SU-DHL-6 (cell line): ENCODE results near the gene PC.

Experiments
- EZH2phosphoT487 ChIP-seq: fragments of 200-600 bp; sonication (generic), shearing (Covaris generic); conservative IDR thresholded peaks from 2 replicates; pipeline ENCODE4 v1.6.1; 2018; ENCODE audit warnings: mild to moderate bottlenecking, antibody characterized with exemption, low read length, moderate library complexity, mixed read lengths
- TF ChIP-seq, protein P1 (sequence below): fragments of 200-600 bp; sonication (generic); IDR thresholded peaks from one replicate; pipeline ENCODE4 v1.5.1; 2017; ENCODE audit warnings: antibody characterized with exemption, mild to moderate bottlenecking, low read length, moderate library complexity; ENCODE audit not compliant: insufficient read depth, poor library complexity, severe bottlenecking

DNA sequence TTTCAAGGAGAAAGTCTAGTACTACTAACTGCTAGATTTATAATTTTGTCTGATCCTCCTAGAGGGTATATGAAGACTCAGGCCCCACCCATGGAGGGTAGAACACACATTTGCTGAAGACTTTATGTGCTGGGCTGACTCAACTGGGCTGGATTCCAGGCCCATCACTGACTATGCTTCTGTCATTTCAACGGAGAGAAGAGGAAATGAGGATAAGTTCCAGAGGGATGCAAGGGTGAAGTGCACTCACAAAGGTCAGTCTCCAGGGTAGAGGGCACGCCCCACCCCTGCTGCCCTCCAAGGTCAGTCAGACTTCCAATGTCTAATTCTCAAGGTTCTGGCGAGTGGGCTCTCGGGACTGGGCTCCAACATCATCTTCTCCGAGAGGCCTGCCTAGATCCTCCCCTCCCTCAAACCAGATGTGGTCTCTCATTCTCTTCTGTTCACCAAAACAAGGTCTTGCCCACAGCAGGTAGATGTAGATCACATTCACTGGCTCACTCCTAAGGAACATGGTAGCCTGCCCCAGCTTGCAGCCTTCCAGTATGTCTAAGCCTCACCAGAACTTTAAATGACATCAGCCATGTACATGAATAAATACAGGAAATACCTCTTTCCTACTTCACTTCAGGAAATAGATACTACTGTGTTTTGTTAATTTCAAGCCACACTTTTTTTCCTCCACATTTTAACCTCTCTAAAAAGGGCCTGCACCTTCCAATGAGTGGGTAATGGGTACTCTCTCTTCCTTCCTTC, 9.7 kb upstream of the PC start:
- TF ChIP-seq, protein P1, sequence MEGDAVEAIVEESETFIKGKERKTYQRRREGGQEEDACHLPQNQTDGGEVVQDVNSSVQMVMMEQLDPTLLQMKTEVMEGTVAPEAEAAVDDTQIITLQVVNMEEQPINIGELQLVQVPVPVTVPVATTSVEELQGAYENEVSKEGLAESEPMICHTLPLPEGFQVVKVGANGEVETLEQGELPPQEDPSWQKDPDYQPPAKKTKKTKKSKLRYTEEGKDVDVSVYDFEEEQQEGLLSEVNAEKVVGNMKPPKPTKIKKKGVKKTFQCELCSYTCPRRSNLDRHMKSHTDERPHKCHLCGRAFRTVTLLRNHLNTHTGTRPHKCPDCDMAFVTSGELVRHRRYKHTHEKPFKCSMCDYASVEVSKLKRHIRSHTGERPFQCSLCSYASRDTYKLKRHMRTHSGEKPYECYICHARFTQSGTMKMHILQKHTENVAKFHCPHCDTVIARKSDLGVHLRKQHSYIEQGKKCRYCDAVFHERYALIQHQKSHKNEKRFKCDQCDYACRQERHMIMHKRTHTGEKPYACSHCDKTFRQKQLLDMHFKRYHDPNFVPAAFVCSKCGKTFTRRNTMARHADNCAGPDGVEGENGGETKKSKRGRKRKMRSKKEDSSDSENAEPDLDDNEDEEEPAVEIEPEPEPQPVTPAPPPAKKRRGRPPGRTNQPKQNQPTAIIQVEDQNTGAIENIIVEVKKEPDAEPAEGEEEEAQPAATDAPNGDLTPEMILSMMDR = no peak
- TF ChIP-seq EZH2phosphoT487 = no peak
